ENCODE measurements around the gene DMD. TPM values are rescaled to one million over a fixed set of nuclear protein-coding genes. Genes with fewer than 3 reads are reported as not detected.
A peak's percentile ranks its signal among the peaks of the same experiment; 100 is the strongest.

DMD gene
- total RNA-seq, 1 experiment from 2014 or later: 19.3 TPM

GRCh38 chrX:31847773-31848172, 1363.6 kb downstream of the DMD start:
- Mint-ChIP-seq H3K36me3 (ENCODE audit: insufficient read depth, unreplicated experiment) (no peaks in the 10 kb centered on the region), H3K4me3 (ENCODE audit: unreplicated experiment) (no peak overlapping the region), H3K27me3 (ENCODE audit: insufficient read depth, unreplicated experiment) (peaks cover 24% of the 10 kb centered on the region), H3K4me1 (ENCODE audit: insufficient read depth, unreplicated experiment) (no peaks in the 10 kb centered on the region), H3K9me3 (ENCODE audit: unreplicated experiment) (peaks cover 3% of the 10 kb centered on the region), H3K27ac (ENCODE audit: low read depth, unreplicated experiment) (no peak overlapping the region)
- TF ChIP-seq CTCF (IDR thresholded peaks at IDR 0.05; ENCODE audit: unreplicated experiment): no peak
- CTCF ChIA-PET: no interaction called here
- no TSS peak for BruUV-seq (replicated peaks)
- intact Hi-C loops (cut with micrococcal nuclease): no loop called here
- POLR2A ChIA-PET: no interaction called here
- no peak for DNase-seq (ENCODE audit: unreplicated experiment)

- Mint-ChIP-seq H3K4me1 (ENCODE audit: insufficient read depth, unreplicated experiment) (no peaks in the 10 kb centered on the region), H3K27me3 (ENCODE audit: insufficient read depth, unreplicated experiment) (peaks cover 12% of the 10 kb centered on the region), H3K4me3 (ENCODE audit: unreplicated experiment) (no peak overlapping the region), H3K27ac (ENCODE audit: low read depth, unreplicated experiment) (no peak overlapping the region), H3K9me3 (ENCODE audit: unreplicated experiment) (peaks cover 4% of the 10 kb centered on the region), H3K36me3 (ENCODE audit: insufficient read depth, unreplicated experiment) (no peaks in the 10 kb centered on the region)
- DNase-seq (ENCODE audit: unreplicated experiment): peak; percentile 4
- ChIA-PET CTCF (no interaction called here), POLR2A (no interaction called here)
- no TSS peak for BruUV-seq (replicated peaks)
- TF ChIP-seq CTCF (IDR thresholded peaks at IDR 0.05; ENCODE audit: unreplicated experiment): no peak
- intact Hi-C loops (cut with micrococcal nuclease): no loop called here
Measured at GRCh38 chrX:31845003-31845402, 1366.3 kb downstream of the DMD start.

GRCh38 chrX:31838617-31839016, 1372.7 kb downstream of the DMD start:
- Mint-ChIP-seq H3K27ac (ENCODE audit: low read depth, unreplicated experiment) (no peak overlapping the region), H3K4me3 (ENCODE audit: unreplicated experiment) (no peak overlapping the region), H3K4me1 (ENCODE audit: insufficient read depth, unreplicated experiment) (no peaks in the 10 kb centered on the region), H3K27me3 (ENCODE audit: insufficient read depth, unreplicated experiment) (peaks cover 27% of the 10 kb centered on the region), H3K9me3 (ENCODE audit: unreplicated experiment) (peaks cover 4% of the 10 kb centered on the region), H3K36me3 (ENCODE audit: insufficient read depth, unreplicated experiment) (no peaks in the 10 kb centered on the region)
- intact Hi-C loops (cut with micrococcal nuclease): no loop called here
- CTCF ChIA-PET: no interaction called here
- POLR2A ChIA-PET: no interaction called here
- TF ChIP-seq CTCF (IDR thresholded peaks at IDR 0.05; ENCODE audit: unreplicated experiment): no peak
- no TSS peak for BruUV-seq (replicated peaks)
- DNase-seq (ENCODE audit: unreplicated experiment): no peak

GRCh38 chrX:31837445-31838049, 1373.8 kb downstream of the DMD start:
- intact Hi-C loops (cut with micrococcal nuclease): no loop called here
- CTCF ChIA-PET: no interaction called here
- no peak overlapping the region for H3K4me3 Mint-ChIP-seq (ENCODE audit: unreplicated experiment)
- no peak for TF ChIP-seq CTCF (IDR thresholded peaks at IDR 0.05; ENCODE audit: unreplicated experiment)
- no peaks in the 10 kb centered on the region for H3K36me3 Mint-ChIP-seq (ENCODE audit: insufficient read depth, unreplicated experiment)
- no peaks in the 10 kb centered on the region for H3K4me1 Mint-ChIP-seq (ENCODE audit: insufficient read depth, unreplicated experiment)
- H3K27me3 Mint-ChIP-seq (ENCODE audit: insufficient read depth, unreplicated experiment): peaks cover 27% of the 10 kb centered on the region
- no peaks in the 10 kb centered on the region for H3K9me3 Mint-ChIP-seq (ENCODE audit: unreplicated experiment)
- no TSS peak for BruUV-seq (replicated peaks)
- no peak for DNase-seq (ENCODE audit: unreplicated experiment)
- POLR2A ChIA-PET: no interaction called here
- no peak overlapping the region for H3K27ac Mint-ChIP-seq (ENCODE audit: low read depth, unreplicated experiment)

Measured in MCF 10A (cell line).